Measurements from ENCODE around the gene ITK.

The ITK gene

GRCh38 chr5:157180374-157181264 lies at the start of gene ITK:
TSS of gene ITK (plus strand) at chr5:157180840. CDS start at chr5:157180978, 138 bp downstream.
- peak; percentile 56 to 64 for ATAC-seq

DNA sequence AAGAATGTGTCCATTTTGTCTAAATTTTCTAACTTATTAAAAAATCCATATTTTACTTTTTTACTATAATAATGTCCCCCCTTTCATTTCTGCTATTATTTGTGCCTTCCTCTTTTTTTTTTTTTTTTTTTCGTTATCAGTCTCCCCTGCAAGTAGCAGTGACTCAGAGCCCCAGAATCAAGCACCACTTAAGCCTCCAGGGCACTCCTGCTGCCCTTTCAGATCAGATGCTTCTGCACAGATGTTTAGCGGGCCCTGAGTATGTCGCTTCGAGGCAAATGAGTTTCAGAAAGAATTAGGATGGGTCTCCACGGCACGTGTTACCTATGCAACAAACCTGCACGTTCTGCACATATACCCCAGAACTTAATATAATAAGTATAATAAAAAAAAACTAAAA lies 49.7 kb upstream of the ITK start:
- no peak for ATAC-seq

DNA sequence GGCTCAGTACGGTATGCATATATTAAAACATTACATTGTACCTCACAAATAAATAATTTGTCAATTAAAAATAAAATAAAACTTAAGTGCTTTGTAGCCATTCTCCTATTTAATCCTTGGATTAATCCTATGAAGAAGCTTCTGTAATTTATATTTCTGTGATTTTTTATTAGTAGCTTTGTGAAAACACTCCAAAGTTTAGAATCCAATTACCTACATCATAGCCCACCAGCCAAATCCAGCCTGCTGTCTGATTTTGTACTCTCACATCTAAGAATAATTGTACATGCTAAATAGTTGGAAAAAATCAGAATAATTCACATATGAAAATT lies 48.4 kb upstream of the ITK start:
- no peak for ATAC-seq

- ATAC-seq = no peak
Measured at GRCh38 chr5:157137691-157138090, 42.9 kb upstream of the ITK start.

- ATAC-seq = peak; percentile 99 to 100
Measured at GRCh38 chr5:157142317-157143126, 38.1 kb upstream of the ITK start, which contains the start of gene MED7. TSS of gene MED7 (minus strand) at chr5:157142865. CDS start at chr5:157139431, 3,434 bp downstream.

GRCh38 chr5:157143127-157143971 lies 37.3 kb upstream of the ITK start:
- ATAC-seq = peak; percentile 34 to 47

DNA sequence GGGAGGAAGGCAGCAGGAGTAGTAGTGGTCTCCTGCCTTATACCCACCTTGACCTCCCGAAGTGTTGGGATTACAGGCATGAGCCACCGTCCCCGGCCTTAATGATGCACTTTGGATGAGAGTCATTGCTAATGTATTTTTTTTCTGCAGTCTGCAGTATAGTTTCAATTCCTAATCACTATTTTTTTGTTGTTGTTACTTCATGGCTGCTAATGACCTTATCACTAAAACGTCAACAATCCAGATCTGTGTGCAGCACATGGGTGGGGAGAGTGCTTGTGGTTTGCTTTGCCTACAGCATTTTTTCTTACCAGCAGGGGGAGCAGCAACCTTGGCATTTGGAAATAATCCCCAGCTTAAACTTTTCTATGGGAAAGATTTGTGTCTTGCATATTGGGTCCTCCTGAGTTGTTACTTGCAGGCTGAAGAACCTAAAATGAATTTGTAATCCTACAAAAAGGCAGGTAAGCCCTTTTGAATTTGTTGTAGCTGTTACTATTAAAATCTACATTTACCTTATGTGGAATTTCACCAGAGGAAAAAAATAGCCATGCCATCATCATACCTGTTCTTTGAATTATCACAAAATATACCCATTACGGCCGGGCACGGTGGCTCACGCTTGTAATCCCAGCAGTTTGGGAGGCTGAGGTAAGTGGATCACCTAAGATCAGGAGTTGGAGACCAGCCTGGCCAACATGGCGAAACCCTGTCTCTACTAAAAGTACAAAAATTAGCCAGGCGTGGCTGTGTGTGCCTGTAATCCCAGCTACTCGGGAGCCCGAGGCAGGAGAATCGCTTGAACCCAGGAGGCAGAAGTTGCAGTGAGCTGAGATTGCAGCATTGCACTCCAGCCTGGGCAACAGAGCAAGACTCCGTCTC lies 31.7 kb upstream of the ITK start:
- peak; percentile 55 to 74 for ATAC-seq

GRCh38 chr5:157150995-157151394 lies 29.6 kb upstream of the ITK start:
- ATAC-seq = no peak

DNA sequence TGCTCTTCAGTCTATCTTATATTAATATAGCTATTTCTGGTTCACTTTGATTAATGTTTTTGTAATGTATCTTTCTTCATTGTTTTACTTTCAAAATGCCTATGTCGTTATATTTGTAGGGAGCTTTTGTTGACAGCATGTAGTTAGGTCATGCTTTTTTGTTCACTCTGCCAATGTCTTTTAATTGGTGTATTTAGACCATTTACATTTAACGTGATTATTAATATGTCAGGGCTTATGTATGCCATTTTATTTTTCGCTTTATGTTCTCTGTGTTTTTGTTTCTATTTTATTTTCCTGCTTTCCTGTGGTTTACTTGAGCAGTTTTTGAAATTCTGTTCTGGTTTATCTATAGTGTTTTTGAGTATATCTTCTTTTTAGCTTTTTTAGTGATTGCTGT lies 25.3 kb upstream of the ITK start:
- peak in 1 of 2 donors; percentile 3 for ATAC-seq

DNA sequence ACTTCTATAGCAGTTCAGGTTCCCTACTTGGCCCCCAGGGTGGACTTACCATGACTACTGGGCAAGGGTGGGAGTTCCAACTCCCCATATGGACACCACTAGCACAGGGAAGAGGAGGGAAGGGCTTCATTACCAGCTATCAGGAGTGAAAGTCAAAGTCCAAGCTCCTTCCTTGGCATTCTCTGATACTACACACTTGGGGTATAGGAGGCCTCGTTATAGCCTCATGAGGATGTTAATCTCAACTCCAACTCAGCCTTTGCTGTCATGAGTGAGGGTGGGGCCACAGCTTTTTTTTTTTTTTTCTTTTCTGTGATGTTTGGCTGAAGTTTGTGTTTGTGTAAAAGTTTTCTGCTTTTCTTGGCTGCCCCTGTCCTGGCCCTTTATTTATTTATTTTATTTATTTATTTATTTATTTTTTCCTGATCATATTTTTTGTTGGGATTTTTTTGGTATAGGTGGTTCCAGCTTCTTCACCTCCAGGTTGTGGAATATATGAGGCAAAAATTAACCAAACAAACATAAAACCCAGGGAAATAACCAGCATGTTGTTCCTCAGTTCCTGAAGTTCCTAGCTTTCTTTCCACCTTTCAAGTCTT lies 23.2 kb upstream of the ITK start:
- ATAC-seq = no peak

- peak; percentile 90 to 91 for ATAC-seq
Measured at GRCh38 chr5:157159209-157159751, 21.4 kb upstream of the ITK start.

DNA sequence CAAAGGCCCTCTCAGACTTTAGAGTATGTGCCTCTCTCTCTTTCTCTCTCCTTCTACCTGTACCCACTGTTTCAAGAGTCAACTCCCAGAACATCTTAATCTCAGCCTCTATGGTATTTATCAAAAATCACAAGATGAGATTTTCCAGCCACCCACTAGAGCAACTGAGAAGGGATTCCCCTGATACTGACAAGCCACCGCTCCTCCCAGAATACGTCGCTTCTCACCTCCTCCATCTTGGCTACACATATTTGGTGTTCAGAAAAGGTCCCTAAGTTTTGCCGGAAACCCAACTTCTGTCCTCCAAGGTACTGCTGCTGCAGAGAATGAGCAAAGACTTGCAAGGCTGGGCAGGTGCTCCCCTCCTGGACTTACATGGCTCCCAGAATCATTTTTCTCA lies 20.6 kb upstream of the ITK start:
- ATAC-seq = peak; percentile 9 to 19

- ATAC-seq = no peak
Measured at GRCh38 chr5:157161996-157162395, 18.6 kb upstream of the ITK start.

GRCh38 chr5:157162919-157163510 lies 17.6 kb upstream of the ITK start:
- ATAC-seq = no peak

DNA sequence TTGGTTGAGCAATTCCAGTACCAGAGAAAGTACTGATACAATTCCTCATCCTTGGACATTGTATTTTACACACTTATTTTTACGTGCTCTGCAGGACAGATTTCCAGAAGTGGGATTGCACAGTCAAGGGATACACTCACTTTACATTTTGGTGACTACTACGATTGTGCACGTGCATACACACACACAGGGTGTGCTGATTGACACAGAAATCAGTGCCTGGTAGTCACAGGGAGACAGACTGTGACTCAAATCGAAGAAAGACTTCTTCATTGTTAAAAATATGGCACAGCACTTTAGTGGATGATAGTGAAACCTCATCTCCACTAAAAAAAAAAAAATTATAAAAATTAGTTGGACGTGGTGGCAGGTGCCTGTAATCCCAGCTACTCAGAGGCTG lies 16.1 kb upstream of the ITK start:
- ATAC-seq = peak in 1 of 2 donors; percentile 39

GRCh38 chr5:157165261-157165660 lies 15.4 kb upstream of the ITK start:
- ATAC-seq = no peak

DNA sequence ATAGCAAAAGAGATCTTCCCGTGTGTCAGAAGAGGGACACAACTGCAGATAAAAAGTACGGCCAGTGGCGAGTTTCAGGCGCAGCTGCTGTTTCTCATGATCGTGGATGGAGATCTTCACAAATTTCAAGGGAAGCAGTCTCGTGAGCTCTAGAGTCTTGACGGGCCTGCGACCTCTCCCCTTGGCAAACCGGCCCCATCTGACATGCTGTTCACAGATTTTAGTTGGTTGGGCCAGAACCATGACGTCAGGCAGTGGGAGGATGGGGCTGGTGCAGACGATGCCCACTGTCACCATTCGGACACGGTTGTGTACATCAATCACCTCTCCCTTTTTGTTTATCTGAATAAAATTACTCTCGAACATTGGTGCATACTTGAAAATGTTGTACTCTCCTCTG lies 15.0 kb upstream of the ITK start:
- ATAC-seq = no peak

- ATAC-seq = no peak
Measured at GRCh38 chr5:157166214-157167213, 14.1 kb upstream of the ITK start, which contains the start of gene GARIN3. TSS of gene GARIN3 (minus strand) at chr5:157166264. CDS start at chr5:157166168, 96 bp downstream.

GRCh38 chr5:157167214-157167621 lies 13.4 kb upstream of the ITK start:
- peak; percentile 72 to 78 for ATAC-seq

Measured in activated CD4-positive, CD25-positive, alpha-beta regulatory T cell treated with anti-CD3 and anti-CD28 coated beads, Interleukin-2, amount 50 U/mL, for 24 hours (primary cell).